Anterior cingulate cortex (tissue), 58 donors: Measurements from ENCODE around the gene ZNF621.
"Not testable (repeated sequence)": the region's sequence is repeated elsewhere in the genome, so short reads cannot be mapped to it uniquely, and the experiment has no call there.

Experiments
- DNase-seq, 58 donors: peaks; one replicate each; lab custom pipeline; 2025; lab: John Stamatoyannopoulos, UW

ZNF621 gene

GRCh38 chr3:40532252-40532651, 7.5 kb downstream of the ZNF621 start:
- DNase-seq: no peak

GRCh38 chr3:40534283-40534682, 9.5 kb downstream of the ZNF621 start:
- no peak for DNase-seq

- no peak for DNase-seq
These were observed 22.1 kb downstream of the ZNF621 start for GRCh38 chr3:40546816-40547215.

GRCh38 chr3:40550167-40550566, 25.4 kb downstream of the ZNF621 start:
- no peak for DNase-seq

GRCh38 chr3:40557575-40558161, 32.9 kb downstream of the ZNF621 start:
- no peak for DNase-seq

GRCh38 chr3:40562482-40562881, 37.7 kb downstream of the ZNF621 start:
- DNase-seq: not testable (repeated sequence)

- not testable (repeated sequence) for DNase-seq
These were observed 40.9 kb downstream of the ZNF621 start for GRCh38 chr3:40565629-40566028.

GRCh38 chr3:40566694-40567093, 41.9 kb downstream of the ZNF621 start:
- no peak for DNase-seq

- no peak for DNase-seq
These were observed 47.8 kb downstream of the ZNF621 start for GRCh38 chr3:40572588-40572987.

- no peak for DNase-seq
These were observed 49.3 kb downstream of the ZNF621 start for GRCh38 chr3:40574050-40574449.

- peak in 14 of 58 donors; percentile 6 to 46 (median 12) for DNase-seq
These were observed 49.9 kb downstream of the ZNF621 start for GRCh38 chr3:40574661-40575060.

- DNase-seq: no peak
These were observed 51.6 kb downstream of the ZNF621 start for GRCh38 chr3:40576396-40576795.

GRCh38 chr3:40580494-40581091, 55.8 kb downstream of the ZNF621 start:
- peak in 54 of 58 donors; percentile 4 to 75 (median 34) for DNase-seq

- DNase-seq: peak in 16 of 58 donors; percentile 3 to 54 (median 20)
These were observed 56.4 kb downstream of the ZNF621 start for GRCh38 chr3:40581166-40581565.

GRCh38 chr3:40582401-40583027, 57.8 kb downstream of the ZNF621 start:
- no peak for DNase-seq

GRCh38 chr3:40583691-40584090, 58.9 kb downstream of the ZNF621 start:
- DNase-seq: no peak

- peak; percentile 4 to 89 (median 71) for DNase-seq
These were observed 59.9 kb downstream of the ZNF621 start for GRCh38 chr3:40584625-40585189.

GRCh38 chr3:40585381-40586016, 60.7 kb downstream of the ZNF621 start:
- DNase-seq: no peak

- DNase-seq: no peak
These were observed 62.1 kb downstream of the ZNF621 start for GRCh38 chr3:40586901-40587300.

GRCh38 chr3:40588406-40588805, 63.6 kb downstream of the ZNF621 start:
- no peak for DNase-seq
